RPMI7951 (cell line): ENCODE results near the gene ARHGEF11. TPM values are rescaled to one million over a fixed set of nuclear protein-coding genes. Genes with fewer than 3 reads are reported as not detected.
"Not testable (repeated sequence)": the region's sequence is repeated elsewhere in the genome, so short reads cannot be mapped to it uniquely, and the experiment has no call there.

Source experiments
- DNase-seq: peaks from one replicate; pipeline ENCODE4 v3.0.0-alpha.2; 2012; ENCODE audit warnings: low read depth
- total RNA-seq: library from RNA; depleted of rRNA; stranded (reverse); fragments of >200 nt; shearing (Covaris generic); gene quantifications from 2 replicates; pipeline ENCODE4 v1.2.3, GENCODE V29; 2014; rRNA removed

ARHGEF11 gene, protein sequence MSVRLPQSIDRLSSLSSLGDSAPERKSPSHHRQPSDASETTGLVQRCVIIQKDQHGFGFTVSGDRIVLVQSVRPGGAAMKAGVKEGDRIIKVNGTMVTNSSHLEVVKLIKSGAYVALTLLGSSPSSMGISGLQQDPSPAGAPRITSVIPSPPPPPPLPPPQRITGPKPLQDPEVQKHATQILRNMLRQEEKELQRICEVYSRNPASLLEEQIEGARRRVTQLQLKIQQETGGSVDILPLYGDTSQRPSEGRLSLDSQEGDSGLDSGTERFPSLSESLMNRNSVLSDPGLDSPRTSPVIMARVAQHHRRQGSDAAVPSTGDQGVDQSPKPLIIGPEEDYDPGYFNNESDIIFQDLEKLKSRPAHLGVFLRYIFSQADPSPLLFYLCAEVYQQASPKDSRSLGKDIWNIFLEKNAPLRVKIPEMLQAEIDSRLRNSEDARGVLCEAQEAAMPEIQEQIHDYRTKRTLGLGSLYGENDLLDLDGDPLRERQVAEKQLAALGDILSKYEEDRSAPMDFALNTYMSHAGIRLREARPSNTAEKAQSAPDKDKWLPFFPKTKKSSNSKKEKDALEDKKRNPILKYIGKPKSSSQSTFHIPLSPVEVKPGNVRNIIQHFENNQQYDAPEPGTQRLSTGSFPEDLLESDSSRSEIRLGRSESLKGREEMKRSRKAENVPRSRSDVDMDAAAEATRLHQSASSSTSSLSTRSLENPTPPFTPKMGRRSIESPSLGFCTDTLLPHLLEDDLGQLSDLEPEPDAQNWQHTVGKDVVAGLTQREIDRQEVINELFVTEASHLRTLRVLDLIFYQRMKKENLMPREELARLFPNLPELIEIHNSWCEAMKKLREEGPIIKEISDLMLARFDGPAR (N-terminal part only)
- total RNA-seq, result 11.4 and 12.5 TPM in 2 replicates

DNA sequence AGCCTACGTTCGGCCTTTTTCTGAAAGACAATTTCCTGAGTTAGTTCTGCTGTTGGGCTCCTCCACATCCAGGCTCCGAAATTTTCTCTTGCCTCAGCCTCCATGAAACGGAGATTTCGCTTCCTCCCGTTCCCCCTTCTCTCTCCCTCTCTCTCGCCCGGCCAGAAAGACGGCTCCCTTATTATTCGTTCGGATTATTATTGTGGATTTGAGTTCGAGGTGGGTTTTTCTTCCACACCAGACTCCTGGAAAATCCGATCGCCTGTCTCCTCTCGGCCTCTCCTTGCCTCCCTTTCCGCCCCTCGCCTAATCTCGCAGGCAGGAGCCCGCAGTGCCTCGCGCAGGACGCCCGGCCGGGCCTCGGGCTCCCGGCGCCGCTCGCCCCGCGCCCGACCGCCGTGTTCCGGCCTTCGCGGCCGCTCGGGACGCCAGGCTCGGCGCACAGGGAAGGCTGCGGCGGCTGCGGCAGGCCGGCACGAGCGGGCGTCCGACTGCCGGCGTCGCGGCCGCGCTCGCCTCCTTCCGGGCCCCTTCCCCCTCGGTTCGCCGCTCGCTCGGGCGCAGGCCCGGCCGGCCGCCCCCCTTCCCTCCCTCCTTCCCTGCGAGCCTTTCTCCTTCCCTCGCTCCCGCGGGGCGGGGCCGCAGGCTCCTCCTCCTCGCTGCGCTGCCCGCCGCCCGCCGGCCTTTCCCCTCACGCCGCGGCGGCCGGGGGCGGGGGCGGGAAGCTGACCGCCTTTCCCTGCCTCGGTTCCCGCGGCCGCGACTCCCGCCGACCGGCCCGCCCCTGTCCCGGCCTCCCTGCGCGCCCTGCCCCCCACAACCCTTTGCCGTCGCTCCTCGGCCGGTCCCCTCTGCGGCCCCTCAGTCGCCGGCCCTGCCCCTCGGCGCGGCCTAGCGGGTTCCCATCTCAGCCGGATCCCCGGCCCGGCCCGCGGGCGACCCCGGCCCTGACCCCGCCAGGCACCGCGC lies at the start of gene ARHGEF11:
TSS of gene ARHGEF11 (minus strand) at position 493 of the 969 bp plus-strand sequence. CDS start 1,412 bp downstream, outside the sequence.
- peak; percentile 87 for DNase-seq

DNA sequence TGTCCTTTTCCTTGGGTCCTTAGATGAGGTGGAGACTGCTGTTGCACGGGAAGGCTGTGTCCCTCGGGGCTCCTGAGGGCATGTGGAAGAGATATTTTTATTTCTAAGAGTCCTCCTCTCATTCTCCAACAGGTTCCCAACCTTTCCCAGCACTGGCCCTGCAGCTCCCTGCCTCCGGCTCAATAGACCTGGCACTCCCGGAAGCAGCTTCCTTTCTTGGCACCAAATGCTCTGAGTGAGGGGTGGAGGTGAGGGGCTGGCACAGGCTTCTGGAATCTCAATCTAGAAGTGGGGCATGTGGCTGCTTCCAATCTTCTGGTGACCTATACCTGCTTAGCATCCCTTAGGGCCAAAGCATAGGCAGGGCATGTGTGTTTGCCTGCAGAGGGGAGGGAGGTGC lies 49.5 kb upstream of the ARHGEF11 start:
- no peak for DNase-seq

DNA sequence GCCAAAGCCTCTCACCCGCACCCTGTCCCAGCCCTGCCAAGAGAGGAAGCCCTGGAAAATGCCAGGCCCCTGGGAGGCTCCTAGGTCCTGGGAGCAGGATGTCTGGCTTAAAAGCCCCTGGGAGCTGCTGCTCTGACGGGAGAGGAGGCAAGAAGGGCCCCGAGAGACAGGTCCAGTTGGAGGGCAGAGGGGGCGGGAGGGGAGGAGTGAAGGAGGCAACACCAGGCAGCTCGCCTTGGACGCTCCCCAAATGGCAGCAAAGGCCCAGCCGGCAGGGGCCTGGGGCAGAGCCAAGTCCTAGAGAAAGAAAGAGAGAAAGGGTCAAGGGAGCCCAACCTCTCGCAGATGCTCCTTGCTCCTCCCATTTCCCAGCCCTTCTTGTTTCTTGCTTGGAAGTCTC lies 47.3 kb upstream of the ARHGEF11 start:
- no peak for DNase-seq

DNA sequence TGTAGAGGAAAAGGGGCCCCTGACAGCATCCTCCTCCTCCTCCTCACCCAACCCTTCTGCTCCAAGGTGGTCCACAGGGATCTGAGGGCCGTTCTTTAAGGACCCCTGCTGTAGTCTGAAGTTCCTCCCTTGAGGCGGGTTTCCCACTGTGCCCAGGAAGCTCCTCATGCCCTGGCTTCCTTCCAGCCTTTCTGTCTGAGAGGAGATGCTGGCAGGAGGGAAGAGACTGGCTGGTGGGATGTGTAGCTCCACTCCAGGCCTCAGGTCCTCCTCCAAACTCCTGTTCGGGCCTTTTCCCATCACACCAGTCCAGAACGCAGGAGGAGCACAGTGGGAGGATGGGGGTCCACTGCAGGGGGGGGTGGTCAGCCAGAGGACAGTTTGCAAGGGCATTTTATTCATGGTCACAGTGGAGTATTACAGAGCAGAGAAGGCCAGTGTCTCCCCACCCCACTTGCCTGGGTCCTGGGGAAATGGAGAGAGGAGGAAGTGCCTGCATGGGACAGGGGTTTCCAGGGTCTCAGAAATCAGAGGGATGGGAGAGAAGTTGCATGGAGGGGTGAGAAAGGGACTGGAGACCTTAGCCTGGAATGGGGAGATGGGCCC lies 46.2 kb upstream of the ARHGEF11 start:
- no peak for DNase-seq

DNA sequence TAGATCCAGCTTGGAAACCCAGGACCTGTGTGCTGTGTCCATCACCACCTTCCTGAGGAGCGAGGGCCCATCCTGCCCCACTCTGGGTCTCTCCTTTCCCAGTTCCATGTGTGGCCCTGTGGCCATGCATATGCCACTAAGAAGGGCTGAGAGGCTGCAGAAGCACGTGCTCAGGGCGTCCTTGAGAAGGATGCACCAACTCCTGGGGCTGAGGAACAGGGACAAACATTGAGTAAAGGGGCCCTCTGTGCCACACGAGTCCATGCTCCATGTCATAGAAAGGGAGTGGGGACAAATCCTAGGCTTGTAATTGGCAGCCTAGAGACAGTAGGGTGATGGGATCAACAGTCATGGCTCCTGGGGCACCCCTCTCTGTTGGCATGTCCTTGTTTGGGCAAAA lies 45.6 kb upstream of the ARHGEF11 start:
- no peak for DNase-seq

DNA sequence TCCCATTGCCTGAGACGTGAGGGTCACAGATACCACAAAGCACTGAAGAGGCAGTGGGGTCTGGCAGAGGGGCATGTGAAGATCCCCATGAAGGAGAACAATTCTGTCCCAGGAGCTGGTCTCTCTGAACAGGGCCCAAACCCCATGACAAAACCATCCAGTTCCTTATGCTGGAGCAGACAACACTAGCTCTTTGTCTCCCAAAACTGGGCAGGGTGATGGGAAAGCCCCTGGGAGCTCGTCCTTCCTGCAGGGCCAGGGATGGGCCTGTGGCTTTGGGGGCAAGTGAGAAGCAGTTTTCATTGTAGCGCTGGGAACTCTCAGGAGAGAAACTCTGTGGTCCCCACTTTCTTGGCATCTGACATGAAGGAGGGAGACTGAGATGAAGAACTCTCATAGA lies 45.2 kb upstream of the ARHGEF11 start:
- DNase-seq, result peak; percentile 35

DNA sequence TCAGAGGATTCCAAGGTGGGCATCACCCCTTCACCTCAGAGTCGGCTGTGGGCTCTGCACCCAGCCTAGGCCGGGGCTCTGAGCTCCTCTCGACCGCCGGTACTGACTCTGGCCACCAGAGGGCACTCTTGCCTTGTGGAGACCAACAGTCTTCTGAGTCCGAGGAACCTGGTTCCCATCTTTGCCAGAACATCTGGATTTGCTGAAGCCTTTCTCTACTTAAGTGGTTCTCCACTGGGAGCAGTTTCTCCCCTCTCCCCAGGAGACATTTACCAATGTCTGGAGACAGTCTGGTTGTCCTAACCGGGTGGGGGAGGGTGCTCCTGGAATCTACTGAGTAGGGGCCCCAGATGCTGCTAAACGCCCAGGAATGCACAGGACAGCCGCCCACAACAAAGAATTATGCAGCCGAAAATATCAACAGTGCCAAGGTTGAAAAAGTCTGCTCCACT lies 44.7 kb upstream of the ARHGEF11 start:
- peak; percentile 76 for DNase-seq

DNA sequence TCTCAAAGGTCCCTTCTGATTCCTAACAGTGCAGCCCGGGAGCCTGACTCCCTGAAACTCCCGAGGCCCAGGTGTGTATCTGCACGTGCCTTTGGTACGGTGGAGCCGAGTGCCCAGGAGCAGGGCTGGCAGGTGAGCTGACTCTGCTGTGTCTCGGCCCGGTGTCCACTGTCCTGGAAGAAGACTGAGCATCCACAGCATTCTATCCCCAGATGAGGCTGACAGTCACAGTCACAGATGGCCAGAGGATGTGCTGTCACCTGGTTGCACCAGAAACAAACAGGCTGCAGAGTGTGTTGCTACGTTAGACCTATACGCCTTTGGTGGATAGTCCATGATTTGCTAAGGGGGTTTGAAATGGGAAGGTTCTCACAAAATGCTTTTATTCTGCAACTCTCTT lies 44.2 kb upstream of the ARHGEF11 start:
- no peak for DNase-seq

DNA sequence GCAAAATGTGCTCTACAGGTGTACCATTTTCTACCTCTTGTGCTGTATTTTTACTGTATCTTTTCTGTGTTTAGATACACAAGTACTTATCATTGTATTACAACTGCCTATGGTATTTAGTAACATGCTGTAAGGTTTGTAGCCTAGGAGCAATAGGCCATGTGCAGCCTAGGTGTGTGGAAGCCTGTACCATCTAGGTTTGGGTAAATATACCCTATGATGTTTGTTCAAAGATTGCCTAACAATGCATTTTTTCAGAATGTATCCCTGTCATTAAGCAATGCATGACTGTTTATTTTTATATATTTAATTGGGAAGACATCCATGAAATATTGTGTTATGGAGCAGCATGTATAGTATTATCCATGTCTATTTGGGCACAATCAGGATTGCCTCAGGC lies 43.1 kb upstream of the ARHGEF11 start:
- DNase-seq, result no peak

DNA sequence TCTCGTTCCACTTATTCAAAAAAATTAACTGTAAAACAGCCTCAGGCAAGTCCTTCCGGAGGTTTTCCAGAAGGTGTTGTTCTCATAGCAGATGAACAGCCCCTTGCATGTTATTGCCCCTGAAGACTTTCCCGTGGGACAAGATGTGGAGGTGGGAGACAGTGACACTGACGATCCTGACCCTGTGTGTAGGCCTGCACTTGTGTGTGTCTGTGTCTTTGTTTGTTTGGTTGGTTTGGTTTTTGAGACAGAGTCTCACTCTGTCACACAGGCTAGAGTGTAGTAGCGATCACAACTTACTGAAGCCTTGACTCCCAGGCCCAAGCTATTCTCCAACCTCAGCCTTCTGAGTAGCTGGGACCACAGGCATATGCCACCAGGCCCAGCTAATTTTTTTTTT lies 41.5 kb upstream of the ARHGEF11 start:
- DNase-seq, result no peak

DNA sequence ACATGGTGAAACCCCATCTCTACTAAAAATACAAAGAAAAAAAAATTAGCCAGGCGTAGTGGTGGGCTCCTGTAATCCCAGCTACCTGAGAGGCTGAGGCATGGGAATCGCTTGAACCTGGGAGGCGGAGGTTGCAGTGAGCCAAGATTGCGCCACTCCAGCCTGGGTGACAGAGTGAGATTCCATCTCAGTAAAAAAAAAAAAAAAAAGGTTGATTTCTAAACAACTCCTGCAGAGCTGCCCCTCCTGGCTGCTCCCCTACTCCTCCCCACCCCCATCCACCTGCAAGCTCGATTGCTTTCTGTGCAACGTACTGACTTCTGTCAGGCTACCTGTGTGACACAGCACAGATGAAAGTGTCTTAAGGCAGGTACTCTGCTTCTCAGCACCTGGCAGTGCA lies 40.8 kb upstream of the ARHGEF11 start:
- DNase-seq, result no peak

DNA sequence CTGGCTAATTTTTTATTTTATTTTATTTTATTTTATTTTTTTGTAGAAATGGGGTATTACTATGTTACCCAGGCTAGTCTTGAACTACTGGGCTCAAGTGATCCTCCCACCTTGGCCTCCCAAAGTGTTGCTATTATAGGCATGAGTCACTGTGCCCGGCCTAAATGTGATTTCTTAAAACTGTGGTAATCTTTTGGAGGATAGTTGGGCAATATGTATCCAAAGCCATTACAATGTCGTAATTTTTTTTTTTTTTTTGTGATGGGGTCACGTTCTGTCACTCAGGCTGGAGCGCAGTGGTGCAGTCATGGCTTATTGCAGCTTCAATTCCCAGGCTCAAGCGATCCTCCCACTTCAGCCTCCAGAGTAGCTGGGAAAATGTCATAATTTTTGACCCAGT lies 39.9 kb upstream of the ARHGEF11 start:
- no peak for DNase-seq

DNA sequence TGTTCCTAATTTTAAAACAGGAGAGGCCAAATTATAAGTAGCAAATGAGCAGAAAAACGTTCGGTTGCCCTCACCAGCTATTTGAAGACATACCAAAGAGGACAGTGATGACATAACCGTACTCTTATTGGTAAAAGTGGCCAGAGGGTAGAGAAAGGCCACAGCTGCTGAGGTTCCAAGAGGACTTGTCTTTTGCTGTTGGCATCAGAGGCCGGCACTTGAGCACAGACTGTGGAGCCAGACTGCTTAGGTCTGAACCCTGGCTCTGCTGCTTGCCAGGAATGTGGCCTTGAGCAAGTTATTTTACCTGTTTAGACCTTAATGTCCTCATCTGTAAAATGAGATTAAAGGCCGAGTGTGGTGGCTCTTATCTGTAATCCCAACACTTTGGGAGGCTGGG lies 39.2 kb upstream of the ARHGEF11 start:
- no peak for DNase-seq

DNA sequence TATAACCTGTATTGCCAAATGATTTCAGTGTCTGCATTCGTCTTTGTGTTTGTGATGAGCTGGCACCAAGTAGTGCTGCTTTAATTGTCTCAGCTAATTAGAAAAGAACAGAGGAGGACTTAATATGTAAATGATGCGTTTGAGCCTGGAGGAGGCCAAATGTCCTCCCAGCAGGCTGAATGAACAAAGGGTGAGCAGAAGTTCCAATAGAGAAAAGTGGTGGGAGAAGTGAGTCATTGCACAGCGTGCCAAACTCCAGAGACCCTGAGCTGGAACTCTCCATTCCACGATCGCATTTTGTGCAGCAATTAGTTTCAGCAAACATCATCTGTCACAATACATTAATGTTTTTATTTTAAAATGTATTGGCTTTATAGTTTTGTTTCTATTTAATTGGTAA lies 36.2 kb upstream of the ARHGEF11 start:
- DNase-seq, result peak; percentile 16

DNA sequence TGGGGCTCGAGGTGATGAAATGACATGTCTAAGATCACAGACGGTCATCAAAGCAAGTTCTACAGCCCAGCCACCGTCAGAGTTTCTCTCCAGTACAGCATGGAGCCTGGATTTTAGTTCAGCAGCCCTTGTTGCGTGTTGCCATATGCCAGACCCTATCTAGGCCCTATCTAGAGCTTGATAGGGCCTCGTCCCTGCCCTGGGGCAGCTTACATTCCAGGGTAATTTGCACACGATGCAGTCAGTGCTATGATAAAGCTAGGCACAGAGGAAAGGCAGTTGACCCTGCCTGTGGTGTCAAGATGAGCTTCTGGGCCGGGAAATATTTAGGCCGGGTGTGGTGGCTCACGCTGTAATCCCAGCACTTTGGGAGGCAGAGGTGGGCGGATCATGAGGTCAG lies 35.2 kb upstream of the ARHGEF11 start:
- DNase-seq, result no peak

DNA sequence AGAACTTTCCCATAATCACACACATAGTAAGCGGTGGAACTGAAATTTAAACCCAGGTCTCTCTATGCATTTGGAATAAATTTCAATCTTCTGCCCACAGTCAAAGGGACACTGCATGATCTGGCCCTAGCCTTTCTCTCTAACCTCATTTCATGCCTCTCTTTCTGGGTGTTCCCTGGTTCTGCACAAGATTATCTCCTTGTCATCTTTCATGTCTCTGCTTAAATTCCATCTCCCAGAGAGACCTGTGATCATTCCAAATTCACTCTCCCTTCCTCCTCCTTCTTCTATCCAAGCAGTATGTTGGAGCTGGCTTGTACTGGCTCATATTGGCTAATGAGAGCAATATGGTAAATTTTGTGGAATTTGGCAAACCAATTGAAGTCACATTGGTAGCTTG lies 31.9 kb upstream of the ARHGEF11 start:
- no peak for DNase-seq

DNA sequence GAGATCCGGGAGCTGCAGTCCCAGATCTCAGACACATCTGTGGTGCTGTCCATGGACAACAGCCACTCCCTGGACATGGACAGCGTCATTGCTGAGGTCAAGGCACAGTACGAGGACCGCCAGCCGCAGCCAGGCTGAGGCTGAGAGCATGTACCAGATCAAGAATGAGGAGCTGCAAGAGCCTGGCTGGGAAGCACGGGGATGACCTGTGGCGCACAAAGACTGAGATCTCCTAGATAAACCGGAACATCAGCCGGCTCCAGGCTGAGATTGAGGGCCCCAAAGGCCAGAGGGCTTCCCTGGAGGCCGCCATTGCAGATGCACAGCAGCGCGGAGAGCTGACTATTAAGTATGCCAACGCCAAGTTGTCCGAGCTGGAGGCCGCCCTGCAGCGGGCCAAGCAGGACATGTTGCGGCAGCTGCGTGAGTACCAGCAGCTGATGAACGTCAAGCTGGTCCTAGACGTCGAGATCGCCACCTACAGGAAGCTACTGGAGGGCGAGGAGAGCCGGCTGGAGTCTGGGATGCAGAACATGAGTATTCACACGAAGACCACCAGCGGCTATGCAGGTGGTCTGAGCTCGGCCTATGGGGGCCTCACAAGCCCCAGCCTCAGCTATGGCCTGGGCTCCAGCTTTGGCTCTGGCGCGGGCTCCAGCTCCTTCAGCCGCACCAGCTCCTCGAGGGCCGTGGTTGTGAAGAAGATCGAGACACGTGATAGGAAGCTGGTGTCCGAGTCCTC lies 28.6 kb upstream of the ARHGEF11 start:
- peak; percentile 66 for DNase-seq

DNA sequence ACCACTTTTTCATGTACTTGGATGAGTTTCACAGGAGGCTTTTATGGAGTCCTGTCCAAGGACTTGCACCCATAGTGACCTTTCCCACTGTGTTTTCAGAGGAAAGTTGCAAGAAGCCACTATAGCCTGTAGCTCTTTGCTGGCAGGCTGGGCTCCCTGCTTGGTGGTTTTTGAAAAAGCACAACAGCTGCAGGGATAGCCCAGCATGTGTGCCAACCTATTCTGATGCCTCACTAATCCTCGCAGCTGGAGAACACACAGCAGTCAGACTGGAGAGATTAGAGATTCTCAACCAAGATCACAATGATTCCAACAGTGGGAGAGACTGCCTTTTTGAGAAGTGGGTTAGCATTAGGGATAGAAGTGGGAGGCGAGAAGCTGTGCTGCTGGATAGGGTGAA lies 24.1 kb upstream of the ARHGEF11 start:
- DNase-seq, result no peak

DNA sequence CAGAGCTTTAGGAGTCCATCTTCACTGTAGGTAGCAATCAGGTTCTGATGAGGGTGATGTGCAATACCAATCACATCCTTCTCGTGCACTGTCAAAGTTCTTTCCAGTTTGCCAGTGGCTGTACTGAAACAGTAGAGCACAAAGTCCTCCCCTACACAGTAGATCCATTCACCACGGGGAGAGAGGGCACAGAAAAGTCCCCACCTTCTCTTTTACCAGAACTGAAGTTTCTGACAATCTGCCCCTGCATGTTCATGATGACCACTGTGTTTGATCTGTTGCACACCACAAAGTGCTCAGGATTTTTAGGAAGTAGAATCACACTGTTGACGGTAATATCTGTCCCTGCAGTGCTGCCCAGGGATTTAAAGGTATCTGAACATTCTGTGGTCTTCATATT lies 13.7 kb upstream of the ARHGEF11 start:
- DNase-seq, result not testable (repeated sequence)

DNA sequence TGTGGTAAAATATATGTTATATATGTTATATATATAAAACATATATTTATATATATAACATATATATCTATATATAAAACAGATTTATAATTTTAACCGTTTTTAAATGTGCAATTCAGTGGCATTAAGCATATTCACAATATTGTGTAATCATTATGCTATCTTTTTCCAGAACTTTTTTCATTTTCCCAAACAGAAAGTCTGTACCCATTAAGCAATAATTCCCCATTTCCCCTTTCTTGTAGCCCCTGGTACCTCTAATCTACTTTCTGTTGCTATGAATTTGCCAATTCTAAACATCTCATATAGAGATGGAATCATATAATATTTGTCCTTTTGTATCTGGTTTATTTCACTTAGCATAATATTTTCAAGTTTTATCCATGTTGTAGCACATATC lies 10.7 kb upstream of the ARHGEF11 start:
- DNase-seq, result no peak
